GM21723 (cell line): Measurements from ENCODE around the gene MDFIC.
A peak's percentile ranks its signal among the peaks of the same experiment; 100 is the strongest.

ENCODE experiments used
- ATAC-seq: cut with Tn5 transposase; IDR thresholded peaks from one replicate; pipeline ENCODE4 v1.9.1; 2021; ENCODE audit warnings: mild to moderate bottlenecking, moderate library complexity; ENCODE audit not compliant: unreplicated experiment

MDFIC gene

DNA sequence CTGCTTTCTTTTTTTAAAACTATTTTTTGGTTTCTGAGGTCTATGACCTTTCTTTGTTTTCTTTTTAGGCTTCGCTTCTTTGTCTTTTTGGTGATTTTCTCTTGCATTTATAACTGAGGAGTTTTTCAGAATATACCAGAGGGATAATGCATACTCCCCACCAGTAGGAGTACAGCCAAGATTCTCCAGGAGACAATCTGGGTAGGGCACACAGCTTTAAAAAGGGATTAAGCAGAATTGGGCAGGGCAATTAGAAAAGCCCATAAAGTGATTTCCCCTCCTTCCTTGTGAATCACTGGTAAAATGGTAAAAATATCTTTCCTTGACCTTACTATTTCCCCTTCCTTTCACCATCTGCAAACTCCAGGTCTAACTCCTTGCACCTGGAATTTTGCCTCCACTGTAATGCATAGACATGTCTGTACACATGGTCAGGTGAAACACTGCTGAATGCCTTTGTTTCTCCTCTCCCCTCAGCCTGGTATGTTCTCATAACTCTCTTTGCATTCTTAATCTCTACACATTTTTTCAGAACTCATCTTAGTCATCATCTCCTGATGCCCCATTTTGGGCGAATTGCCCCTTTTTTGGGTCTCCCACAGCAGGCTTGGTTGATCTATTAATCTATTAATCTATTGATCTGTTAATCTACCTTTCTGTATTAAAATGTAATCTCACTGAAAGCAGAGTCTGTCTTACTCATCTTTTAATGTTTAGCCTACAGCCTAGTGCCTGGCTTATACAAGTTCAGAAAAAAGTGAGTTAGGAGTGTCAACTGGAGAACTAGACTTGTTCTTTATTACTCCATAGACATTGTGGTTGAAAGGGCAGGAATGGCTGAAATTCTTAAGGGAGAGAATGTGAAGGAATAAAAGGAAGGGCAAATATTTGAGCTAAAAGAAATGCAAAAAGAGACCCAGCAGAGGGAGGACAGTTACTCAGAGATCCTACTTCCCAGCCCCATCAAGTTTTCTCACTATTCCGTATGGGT lies 64.6 kb downstream of the MDFIC start:
- no peak for ATAC-seq

DNA sequence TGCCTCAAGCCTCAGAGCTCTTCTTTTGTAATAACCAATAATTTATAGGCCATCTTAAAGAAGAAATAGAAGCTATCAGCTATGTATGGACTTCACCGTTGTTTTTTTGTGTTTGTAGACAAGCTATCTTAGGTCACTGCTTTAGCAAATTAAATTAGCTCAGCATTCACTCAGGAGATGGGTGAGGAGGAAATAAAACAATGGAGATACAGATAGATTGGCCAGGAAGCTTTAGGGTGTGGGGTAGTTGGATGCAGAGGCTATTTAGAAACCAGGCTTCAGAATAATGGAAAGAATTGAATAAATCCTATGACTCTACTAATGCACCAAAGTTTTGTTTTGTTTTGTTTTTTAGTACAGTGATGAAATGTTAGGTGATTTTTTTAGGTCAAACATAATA lies 66.1 kb downstream of the MDFIC start:
- no peak for ATAC-seq

DNA sequence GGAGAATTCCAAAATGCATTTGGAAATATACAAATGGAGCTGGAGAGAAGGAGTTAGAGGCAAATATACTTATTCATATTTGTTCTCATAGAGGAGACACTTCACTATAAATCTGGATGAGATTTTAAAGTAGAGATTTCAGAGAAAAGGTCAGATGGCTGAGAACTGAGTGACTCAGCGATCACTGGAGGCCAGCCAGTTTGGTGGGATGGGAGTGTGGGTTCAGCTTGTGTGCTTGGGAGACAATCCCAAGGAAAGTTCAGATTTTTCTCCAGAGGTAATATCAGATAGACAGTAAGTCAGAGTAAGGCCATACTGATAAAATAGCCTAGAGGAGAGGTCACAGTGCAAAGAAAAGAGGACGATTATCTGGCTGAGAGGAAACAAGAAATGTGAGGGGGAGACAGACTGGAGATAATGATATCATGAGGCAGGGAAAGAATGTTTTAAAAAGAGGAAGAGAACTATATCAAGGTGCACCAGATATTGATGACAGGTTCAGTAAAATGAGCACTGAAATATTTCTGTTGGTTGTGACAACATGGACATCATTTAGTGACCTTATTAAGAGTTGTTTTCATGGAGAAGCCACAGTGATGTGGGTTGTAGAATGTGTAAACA lies 67.0 kb downstream of the MDFIC start:
- no peak for ATAC-seq

DNA sequence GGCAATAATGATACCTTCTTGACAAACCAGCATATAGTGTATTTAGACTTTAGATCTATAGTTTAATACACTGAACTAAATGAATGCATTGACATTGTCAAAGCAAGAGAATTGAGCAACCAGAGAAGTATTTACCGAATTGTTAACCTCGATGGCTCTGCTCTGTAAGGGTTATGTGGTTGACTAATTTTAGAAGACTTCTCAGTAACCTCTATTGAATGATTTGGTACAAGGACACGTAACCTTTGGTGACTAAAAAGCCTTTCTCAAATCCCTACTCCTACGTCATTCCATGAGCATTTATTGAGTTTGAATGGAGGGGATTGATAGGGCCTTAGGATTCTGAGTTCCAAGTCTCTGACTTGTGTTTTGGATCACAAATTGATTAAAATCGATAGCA lies 67.6 kb downstream of the MDFIC start:
- no peak for ATAC-seq

DNA sequence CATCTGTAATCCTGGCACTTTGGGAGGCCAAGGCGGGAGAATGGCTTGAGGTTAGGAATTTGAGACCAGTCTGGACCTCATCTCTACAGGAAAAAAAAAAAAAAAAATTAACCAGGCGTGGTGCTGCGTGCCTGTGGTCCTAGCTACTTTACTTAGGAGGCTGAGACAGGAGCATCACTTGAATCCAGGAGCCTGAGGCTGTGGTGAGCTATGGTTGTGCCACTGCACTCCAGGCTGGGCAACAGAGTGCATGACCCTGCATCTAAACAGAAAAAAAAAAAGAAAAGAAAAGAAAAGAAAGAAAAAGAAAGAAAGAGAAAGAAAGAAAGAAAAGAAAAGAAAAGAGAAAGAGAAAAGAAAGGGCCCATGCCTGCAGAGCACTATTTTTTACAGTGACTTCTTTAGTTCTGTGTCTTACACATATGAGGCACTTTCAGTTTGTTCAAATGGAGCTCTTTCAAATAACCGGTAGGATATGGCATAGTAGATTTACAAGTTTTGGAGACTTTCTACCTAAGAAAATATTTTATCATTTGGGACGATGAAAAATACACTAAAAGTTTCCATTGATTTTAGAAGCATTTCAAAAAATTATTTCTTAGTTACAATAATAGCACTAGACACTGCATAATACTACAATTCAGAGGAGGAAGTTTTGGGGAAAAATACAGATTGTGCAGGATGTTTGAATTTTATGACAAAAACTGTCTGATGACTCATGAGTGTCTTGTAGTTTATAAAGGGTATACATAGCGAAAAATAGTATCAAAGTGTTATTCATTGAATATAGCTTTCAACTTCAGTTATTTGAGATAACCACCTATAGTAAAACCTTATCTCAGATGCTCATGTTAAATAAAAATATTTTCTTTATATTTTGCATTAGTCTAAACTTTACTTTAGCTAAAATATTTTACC lies 75.9 kb downstream of the MDFIC start:
- peak; percentile 54 for ATAC-seq

DNA sequence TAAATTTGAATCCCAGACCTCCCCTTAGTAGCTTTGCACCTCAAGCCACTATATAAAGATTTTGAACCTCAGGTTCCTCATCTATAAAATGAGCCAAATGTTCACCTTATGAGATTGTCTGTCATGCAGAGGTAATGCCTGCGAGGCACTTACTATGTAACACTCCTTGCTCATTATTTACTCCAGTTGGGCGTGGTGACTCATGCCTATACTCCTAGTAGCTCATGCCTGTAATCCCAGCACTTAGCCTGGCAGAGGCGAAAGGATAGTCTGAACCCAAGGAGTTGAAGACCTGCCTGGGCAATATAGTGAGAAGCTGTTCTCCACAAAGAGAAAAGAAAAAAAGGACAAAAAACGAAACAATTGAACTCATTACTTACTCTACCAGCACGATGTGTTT lies 82.2 kb downstream of the MDFIC start:
- no peak for ATAC-seq

DNA sequence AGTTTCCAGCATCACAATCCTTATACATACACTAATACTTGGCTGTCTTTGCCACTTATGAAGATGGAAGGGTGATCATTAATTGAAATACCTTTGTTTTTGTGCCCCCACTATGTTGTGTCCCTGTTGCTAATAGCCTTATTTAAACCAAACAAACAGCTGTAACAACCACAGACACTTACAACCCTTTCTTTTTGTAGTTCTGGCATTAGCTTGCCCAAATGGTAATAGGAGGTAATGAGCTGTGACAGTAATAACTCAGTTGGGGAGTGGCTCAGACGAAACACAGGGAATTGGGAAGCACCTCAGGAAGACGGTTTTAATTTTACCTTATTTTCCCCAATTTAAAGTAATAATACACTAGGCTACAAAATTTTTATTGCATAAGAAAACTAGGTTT lies 83.4 kb downstream of the MDFIC start:
- ATAC-seq, result no peak

DNA sequence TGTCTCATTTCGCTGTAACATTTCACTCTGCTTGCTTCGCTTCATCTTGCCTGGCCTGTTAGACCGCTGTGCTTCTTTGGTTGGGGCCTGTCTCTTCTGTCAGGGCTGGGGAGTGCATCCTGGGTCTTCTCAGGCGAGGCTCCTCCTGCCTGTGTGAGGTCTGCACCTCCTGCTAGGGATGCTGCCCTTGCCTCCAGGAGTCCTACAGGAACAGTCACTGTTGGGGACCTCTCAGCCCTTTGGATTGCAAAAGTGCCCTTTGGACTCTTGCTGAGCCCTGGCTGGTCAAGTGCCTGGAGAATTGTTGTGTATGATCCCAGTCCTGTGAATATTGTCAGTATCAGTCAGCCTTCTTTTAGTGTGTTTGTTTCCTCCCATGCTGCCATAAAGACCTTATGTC lies 84.1 kb downstream of the MDFIC start:
- no peak for ATAC-seq

DNA sequence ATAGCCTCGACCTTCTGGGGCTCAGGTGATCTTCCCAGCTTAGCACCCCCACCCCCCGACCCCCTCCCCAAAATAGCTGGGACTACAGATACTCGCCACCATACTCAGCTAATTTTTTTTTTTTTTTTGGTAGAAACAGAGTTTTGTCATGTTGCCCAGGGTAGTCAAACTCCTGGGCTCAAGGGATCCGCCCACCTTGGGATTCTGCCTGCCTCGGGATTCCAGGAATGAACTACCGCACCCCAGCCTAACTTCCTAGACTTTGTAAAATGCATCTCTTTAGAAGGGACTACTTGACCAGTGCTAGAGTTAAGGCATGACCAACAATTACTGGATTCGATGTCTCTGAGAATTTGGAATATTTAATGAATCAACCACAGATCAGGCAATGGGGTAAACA lies 85.9 kb downstream of the MDFIC start:
- no peak for ATAC-seq

DNA sequence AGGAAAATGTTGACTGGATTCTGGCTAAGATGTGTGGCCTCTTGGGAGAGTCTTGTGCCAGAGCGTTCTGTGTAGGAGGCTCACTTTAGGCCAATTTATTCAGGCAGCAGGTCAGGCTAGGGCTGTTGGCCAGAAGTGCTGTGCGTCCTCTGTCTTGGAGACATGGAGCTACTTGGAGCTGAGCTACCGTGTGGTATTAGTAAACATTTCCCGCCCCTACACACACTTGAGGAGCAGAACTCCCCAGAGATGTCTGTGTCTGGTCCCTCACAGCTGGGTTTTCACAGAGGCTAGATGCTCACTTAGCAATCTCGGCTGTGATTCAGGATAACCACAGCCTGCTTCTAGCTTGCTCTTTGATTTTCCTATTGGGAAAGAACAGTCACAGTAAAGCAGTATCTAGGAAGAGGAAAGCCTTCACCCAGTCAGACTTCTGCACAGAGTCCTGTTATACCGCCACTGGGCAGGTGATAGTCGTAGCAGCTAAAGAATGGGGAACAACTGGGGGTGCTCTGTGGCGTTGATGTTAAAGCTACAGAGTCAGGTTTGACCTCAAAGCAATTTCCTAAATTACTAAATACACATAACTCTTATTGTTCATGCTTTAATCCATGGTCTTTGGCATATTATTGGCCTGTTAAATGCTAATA lies 86.7 kb downstream of the MDFIC start:
- ATAC-seq, result peak; percentile 54

DNA sequence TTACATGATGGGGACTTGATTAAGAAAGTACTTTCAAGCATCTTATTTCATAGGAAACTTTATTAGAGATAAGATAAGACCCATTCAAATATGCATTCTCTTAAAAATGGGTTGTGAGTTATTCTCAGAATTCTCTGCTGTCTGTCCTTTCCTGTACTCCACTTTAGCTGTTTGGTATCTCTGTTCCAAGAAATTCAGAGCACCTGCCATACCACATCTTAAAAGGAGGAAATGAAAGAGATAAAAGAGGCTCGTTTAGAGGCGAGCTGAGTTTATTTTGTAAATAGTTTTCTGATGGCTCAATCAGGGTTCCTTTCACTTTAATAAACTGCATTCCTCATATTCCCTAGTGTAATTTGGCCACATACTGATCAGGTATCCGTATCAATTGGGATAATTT lies 87.2 kb downstream of the MDFIC start:
- ATAC-seq, result peak; percentile 83

DNA sequence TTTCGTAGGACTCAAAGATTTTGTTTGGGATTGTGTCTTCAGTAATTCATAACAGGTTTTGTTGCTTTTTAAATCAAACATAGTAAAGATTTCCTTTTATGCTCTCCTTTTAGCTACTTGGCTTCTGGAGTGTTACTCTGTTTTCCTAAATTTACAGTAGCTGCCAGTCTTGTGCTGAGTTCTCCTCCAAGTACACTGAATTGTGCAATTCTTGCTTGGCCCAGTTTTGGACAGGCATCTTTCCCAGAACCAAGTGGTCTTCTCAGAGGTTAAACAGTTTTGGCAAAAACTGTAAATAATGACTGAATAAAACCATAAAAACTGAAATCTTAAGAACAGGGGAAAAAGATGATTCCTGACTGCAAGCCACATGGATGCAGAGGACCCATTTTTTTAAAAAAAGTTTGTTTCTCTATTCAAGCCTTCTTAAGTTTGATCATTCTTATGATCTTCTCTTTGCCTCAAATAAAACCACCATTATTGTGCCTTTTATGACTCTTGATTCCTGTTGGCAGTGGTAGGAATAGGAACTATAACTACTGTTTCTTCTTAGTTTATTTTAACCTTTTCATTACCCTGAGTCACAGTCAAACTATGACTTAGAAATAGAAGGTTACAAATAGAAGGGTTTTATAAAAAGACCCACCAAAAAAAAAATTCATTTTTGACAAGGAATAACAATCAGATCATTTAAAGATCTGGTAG lies 88.0 kb downstream of the MDFIC start:
- ATAC-seq, result no peak

DNA sequence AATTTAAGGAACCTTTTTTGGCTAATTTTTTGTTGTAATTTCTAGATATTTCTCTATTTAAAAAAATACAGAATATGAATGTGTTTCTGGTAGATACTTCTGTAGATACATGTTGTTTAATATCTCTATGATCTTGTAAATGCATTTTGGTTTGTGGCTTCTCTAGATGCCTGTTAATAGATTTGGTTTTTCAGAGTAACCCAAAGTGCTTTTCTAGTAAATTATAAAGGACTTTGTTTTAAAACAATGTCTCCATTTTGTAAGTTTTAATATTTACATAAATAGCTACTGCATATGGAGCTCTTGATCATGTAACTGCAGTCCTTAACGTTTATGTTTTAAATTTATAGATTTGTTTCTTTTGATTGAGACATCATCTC lies 88.5 kb downstream of the MDFIC start:
- ATAC-seq, result no peak

DNA sequence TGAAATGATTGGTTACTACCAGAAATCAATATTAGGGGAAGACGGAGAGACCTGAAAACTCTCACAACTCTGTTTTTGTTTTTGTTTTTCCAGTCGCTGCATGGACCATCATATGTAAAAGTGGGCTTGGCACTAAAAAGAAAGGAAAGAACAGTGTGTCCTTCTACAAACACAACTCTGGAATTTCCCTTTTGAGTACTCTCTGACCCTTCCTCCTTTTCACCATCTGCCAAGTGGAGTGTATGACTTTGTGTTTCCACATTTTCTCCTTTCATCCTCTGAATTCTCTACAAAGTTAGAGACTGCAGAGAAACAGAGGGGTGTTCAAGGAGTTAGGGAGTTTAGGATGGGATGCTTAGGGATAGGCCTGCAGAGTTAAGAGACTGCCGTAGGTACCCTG lies 92.0 kb downstream of the MDFIC start:
- no peak for ATAC-seq

DNA sequence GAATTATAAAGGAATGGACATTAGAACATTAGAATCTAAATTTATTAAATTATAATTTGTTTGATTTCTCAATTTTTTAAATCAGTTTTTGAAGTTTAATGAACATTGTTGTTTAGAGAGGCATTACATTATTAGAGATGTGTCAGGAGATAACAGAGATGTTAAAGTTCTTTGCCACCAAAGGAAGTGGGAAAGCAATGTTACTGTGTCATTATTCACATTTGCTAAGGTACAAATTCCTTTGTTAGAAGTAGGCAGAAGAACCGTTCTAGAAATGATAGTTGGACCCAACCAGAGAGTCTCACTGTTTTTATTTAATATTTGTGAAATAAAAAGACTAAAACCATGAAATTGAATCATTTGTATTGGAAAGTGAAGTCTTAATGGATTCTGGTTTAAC lies 92.9 kb downstream of the MDFIC start:
- ATAC-seq, result no peak

DNA sequence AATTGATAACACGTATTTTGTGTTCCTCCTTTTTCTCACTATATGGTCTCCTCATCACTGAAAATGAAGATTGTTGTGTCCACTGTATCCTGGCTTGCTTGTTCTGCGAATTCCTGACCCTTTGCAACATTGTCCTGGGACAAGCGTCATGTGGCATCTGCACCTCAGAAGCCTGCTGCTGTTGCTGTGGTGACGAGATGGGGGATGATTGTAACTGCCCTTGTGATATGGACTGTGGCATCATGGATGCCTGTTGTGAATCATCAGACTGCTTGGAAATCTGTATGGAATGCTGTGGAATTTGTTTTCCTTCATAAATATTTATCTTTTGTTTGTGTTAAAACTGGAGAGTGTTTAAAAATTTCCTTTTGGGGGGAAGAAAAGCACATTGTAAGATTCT lies 93.7 kb downstream of the MDFIC start:
- ATAC-seq, result no peak

DNA sequence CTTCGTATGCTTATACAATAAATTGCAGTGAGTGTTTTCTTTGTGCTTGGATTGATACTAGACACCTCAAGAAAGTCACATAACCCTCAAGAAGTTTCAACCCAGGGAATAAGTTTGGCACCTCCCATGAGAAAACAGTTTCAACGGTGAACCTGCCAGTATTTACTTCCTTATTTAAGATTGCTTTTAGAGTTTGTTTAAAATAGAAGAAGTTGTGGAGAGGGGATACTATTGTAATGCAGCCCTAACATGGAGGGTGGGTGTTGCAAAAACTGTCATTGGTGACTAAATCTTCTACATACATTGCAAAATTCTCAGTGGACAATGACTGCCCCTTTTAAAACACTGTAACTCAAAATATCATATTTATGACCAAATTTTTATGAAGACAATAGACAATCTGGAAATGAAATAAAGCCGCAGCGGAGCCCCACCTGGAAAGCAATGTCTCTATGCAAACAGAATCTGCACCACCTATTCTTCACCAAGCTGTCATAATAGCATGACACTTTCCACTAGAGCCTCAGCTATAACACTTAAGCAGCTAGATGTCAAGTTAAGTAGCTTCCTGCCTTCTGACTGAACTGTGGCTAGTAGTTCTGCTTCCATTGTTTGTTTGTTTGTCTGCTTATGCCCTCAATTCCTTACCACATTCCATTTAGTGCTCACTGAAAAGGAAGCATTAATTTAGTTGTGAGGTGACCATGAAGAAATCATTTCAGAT lies 98.2 kb downstream of the MDFIC start:
- ATAC-seq, result no peak

DNA sequence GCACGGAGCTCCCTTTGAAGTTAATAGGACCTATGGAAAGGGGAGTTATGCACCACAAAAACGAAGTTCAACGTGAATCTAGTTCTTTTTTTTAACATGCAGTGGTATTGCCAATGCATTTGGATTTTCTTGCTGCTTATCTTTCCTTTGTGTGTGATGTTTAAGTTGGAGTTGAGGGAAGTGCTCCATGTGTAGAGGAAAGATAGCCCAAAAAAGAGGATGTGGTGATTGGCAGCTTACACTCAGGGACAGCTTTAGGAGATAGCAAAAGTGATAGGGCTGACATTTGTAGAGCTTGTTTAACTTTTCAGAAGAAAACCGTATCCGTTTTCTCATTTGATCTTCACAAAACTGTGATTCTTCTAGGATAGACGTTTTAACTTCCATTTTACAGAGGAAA lies 101.3 kb downstream of the MDFIC start:
- ATAC-seq, result no peak

DNA sequence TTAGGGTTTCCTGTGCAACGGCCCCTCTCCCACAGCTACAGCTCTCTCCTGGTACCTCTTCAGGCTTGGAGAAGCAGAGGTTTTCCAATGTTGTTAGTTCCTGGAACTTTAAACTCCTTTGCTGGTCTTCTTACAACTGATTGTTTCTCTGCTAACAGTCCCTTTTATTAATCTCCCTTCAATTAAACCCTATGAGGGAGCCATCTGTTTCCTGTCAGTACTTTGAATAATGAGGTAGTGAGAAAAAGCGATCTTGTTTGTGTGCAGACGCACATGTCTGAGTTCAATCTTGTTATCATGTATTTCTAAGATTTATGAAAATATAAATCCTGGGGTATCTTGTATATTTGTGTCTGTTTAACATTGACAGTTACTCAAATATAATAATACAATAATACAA lies 102.4 kb downstream of the MDFIC start:
- no peak for ATAC-seq
